Activated CD4-positive, alpha-beta T cell treated with anti-CD3 and anti-CD28 coated beads for 4 hours (primary cell): Measurements from ENCODE around the gene LAMA5.
"Not testable (repeated sequence)": the region's sequence is repeated elsewhere in the genome, so short reads cannot be mapped to it uniquely, and the experiment has no call there.

Experiments used
- DNase-seq, 2 donors: peaks; one replicate each; pipeline ENCODE4 v3.0.0-alpha.2; 2020

Gene LAMA5

GRCh38 chr20:62387933-62388635, 21.0 kb upstream of the LAMA5 start:
- DNase-seq, result peak; percentile 29 to 45

- peak in 1 of 2 donors; percentile 26 for DNase-seq
These were observed 20.3 kb upstream of the LAMA5 start for GRCh38 chr20:62387219-62387913.

DNA sequence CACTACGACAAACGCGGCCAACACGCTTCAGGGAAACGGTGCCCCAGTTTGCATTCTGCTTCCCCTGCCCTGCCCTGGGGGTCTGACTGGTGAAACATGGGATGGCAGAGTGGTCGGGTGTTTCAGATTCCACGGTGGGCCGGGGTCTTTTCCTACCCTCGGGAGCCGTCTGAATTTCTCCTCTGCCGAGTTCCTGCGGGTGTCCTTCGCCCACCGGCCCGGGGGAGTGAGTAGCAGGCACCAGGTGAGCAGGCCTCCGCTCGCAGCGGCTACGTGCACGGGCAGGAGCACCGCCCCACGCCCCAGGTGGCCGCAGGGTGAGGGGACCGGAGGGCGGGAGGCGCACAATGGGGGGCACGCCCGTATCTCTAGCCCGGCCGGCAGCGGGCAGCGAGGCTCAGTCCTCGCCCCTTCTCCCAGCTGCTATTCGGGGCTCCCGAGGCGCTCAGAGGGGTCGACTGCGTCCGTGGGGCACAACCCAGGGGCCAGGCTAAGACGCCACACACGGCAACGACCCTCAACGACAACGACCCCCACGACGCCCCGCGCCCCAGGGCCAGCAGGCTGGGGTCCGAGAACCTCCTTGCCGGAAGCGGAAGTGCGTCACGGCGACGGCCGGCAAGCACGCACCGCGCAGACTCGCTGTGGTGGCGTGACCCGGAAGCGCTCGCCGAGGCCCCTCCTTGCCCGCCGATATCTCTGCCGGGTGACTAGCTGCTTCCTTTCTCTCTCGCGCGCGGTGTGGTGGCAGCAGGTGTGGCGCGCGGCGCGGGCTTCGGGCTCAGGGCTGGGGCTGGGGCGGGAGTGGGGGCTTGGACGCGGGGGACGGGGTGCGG, 19.5 kb upstream of the LAMA5 start, which contains the start of gene RPS21:
RPS21 (plus strand) TSS at position 721 of the 836 bp plus-strand sequence. CDS start 236 bp downstream, outside the sequence.
- peak; percentile 92 for DNase-seq

GRCh38 chr20:62382306-62383198, 15.4 kb upstream of the LAMA5 start:
- peak; percentile 76 to 77 for DNase-seq

DNA sequence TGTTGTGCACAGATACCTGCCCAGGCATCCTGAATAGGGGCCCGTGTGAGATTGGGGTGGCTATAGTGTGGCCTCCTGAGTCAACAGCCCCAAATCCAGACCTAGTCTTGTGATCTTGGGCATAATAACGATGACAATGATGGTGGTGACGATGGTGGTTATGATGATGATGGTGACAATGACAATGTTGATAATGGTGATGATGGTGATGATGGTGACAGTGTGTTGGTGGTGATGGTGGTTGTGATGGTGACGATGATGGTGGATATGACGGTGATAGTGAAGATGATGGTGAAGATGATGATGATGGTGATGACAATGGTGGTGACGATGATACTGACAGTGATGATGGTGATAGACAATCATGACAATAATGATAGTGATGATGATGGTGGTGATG, 14.7 kb upstream of the LAMA5 start:
- DNase-seq, result no peak

- DNase-seq, result no peak
These were observed 14.2 kb upstream of the LAMA5 start for GRCh38 chr20:62381202-62381797.

GRCh38 chr20:62378215-62378614, 11.1 kb upstream of the LAMA5 start:
- DNase-seq, result no peak

GRCh38 chr20:62377615-62378178, 10.6 kb upstream of the LAMA5 start:
- DNase-seq, result no peak

DNA sequence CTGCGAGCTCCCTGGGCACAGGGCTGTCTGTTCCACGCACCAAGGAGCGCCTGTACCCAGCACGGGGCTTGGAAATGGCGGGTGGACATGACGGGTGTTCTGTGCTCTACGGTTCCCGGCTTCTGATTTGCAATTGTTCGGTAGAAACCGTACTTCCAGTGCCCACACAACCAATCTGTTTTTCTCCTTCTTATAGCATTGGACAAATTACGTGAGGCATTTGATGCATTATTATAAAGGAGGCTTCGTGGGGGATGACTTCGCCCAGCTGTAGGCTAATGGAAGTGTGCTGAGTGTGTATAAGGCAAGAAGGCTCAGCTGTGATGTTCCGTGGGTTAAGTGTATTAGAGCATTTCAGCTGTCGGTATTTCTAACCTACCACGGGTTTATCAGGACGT, 10.0 kb upstream of the LAMA5 start:
- DNase-seq, result no peak

- DNase-seq, result no peak
These were observed 9.3 kb upstream of the LAMA5 start for GRCh38 chr20:62376112-62377063.

DNA sequence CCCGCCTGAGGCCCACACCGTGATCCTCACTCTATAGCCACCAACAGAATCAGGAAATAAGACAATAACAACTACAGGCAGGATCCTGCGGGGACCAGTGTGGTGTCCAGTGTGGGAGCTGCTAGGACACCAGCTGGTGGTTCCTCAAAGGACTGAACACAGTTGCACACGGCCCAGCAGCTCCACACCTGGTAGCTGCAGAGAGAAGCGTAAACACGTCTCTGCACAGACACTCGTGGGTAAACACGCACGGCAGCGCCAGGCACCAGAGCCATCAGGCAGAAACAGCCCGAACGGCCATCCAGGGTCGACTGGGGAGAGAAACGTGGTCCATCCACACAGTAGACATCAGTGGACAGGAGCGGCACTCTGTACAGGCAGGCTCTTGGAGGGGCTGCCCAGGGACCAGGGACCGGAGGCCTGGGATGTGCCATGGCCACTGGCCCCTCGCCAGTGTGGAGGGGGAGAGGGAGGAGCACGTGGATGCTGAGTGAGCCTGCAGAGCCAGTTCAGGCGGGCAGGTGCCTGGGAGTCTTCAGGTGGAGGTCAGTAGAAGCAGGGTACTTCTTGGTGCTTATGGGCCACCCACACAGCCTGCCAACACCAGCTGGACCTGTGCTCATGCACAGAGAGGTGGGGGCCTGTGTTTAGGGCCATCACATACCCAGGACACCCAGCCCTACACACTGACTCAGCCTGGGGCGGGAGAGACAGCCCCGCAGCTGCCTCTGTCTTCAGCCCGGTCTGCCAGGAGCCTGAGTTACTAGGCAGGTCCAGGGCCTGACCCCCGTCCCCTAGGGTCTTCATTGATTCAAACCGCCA, 7.4 kb upstream of the LAMA5 start:
- no peak for DNase-seq

- DNase-seq, result not testable (repeated sequence)
These were observed 6.6 kb upstream of the LAMA5 start for GRCh38 chr20:62373631-62374179.

GRCh38 chr20:62372042-62372993, 5.2 kb upstream of the LAMA5 start:
- DNase-seq, result no peak

DNA sequence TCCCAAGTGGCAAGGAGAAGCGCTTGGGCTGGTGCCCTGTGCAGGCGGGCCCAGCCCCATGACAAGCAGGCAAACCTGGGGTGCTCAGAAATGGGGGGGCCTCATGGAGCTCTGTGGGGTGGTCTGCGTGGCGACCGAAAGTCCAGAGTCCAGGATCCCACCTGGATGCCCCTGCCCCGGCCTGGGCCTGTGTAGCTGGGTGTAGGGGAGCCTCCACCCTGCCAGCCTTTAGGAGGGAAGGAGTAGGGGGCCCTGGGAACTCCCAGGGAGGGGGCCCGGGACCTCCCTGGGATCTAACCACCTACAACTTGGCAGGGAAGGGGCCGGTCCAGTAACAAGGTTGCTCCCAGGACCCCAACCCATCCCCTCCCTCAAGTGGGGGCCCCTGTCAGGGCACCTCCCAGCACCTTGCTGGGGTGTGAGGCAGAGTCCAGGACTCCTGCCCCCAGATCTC, 4.5 kb upstream of the LAMA5 start:
- no peak for DNase-seq

- DNase-seq, result no peak
These were observed 3.9 kb upstream of the LAMA5 start for GRCh38 chr20:62370807-62371587.

DNA sequence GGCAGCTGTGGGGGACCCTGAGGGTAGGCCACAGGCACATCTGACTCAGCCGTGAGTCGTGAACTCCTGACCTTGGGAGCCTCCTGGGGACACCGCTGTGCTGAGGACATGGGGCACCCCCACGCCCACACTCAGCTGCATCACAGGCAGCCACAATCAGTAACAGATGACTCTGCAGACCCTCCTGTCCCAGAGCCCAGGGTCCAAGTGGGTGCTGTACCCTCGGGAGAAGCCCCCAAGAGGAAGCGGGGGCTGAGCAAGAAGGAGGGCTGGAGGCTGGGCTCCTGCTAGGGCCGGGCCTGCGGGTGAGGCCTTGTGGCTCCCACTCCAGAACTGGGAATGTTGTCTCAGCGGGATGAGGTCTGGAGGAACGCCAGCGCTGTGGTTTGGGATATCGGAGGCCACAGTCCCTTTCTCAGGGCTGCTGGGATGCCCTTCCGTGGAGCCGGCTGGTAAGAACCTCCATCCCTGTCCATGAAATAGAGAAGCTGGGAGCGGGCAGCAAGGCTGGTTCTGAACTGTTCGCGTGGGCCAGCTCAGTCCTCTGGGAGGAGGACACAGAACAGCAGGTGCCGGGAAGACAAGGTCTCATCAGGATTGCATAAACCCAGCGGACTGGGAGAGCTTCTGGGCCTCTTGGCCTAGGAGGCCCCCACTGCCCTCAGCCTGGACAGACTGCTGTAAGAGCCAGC, 3.1 kb upstream of the LAMA5 start:
- peak in 1 of 2 donors; percentile 29 for DNase-seq

DNA sequence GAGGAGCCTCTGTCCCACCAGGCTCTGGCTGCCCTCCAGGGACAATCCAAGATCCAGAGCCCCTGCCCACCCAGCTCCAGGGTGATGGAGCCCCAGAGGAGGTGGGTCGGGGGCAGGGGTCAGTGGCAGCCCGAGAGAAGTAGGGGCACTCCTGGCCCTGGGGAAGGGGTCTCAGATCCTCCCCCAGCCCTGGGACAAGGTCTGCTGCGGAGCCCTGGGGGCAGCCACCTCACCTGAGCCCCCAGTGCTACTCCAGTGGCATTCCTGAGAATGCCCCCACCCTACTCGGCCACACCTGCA, 2.7 kb upstream of the LAMA5 start:
- DNase-seq, result no peak
